Left hindlimb (tissue), 1 donor: ENCODE data around the gene ZIC4.

Source experiments
- DNase-seq: peaks from one replicate; pipeline ENCODE4 v3.0.0-alpha.2; 2018

The ZIC4 gene

DNA sequence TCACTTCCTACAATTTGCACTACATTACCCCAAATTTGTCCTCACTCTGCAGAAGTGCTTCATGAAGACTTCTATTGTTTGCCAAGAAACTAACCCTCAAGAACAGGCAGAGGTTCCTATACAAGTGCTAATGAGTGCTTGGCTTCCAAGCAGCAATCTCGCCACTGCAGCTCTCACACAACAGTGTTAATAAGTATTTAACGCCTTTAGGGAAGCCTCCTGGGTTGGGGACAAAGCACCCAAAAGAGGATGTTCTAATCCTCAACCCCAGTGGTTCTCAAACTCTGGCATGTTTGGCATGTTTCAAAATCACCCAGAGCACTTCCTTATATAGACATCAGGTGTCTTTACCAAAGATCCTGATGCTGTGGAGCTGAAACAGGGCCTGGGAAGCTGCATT lies 64.6 kb downstream of the ZIC4 start:
- no peak for DNase-seq

DNA sequence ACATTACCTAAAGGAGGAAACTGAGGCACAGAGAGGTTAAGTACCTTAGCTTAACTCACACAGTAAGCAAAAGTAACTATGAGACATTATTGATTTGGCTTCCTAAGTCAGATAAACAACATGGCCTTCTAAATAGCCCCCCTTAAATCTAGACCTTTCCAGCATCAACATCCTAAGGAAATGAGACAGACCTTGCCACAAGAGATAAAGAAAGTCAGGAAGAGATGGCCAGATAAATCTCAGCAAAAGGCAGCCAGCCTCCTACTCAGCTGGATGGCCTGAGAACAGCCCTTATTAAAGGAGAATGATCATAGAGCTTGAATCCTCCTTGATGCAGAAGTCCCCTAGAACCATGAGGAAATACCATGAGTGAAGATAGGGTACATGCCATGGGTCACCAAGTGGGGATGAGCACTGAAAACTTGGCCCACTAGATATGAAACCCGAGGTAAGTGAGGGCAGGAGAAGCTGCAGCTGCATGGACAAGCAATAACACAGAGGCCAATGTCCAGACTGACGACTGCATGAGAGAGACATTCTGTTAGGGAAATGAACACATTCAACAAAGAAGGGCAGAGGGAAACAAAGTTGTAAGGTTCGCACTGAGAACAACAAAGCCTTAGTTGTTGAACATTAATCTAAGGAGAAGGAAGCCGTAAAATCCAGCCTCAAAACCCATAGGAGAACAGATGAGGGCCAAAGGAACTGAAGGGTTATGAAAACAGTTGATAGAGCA lies 69.6 kb downstream of the ZIC4 start:
- DNase-seq, result no peak
